ENCODE results near the gene CPLANE2.

DNA sequence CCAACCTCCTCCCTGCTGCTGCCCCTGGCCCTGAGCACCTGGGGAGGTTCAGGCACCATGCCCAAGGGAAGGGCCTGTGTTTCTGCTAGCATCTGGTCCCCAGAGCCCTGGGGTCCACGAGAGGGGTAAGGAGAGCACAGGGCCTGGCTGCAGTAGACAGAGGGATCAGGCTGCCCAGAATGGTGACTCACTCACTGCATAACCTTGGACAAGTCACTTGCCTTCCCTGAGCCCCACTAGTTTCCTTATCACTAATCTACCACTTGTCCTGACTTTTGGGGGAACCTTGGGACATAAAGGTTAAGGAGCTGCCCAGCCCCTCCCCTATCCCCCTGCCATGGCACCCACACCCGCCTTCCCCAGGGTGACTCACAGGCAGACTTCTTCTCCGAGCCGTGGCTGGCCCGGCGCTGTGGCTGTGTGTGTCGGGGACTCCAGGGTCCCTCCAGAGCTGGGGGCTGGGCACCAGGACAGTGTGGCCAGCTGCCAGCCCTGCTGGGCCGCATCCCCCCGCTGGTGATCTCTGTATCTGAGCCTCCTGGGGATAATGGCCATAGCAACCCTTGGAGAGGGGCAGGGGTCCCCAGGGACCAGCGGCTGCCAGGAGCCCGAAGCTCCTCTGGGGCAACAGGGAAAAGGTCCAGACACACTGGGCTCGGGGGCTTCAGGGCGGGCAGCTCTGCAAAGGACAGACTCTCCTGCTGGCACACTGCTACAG, 28.6 kb downstream of the CPLANE2 start:
- no peak for TF ChIP-seq POLR2A (IDR thresholded peaks at IDR 0.05)
- TF ChIP-seq, protein P1, sequence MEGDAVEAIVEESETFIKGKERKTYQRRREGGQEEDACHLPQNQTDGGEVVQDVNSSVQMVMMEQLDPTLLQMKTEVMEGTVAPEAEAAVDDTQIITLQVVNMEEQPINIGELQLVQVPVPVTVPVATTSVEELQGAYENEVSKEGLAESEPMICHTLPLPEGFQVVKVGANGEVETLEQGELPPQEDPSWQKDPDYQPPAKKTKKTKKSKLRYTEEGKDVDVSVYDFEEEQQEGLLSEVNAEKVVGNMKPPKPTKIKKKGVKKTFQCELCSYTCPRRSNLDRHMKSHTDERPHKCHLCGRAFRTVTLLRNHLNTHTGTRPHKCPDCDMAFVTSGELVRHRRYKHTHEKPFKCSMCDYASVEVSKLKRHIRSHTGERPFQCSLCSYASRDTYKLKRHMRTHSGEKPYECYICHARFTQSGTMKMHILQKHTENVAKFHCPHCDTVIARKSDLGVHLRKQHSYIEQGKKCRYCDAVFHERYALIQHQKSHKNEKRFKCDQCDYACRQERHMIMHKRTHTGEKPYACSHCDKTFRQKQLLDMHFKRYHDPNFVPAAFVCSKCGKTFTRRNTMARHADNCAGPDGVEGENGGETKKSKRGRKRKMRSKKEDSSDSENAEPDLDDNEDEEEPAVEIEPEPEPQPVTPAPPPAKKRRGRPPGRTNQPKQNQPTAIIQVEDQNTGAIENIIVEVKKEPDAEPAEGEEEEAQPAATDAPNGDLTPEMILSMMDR (IDR thresholded peaks at IDR 0.05): no peak
